ENCODE measurements around the gene RAMP1.

DNA sequence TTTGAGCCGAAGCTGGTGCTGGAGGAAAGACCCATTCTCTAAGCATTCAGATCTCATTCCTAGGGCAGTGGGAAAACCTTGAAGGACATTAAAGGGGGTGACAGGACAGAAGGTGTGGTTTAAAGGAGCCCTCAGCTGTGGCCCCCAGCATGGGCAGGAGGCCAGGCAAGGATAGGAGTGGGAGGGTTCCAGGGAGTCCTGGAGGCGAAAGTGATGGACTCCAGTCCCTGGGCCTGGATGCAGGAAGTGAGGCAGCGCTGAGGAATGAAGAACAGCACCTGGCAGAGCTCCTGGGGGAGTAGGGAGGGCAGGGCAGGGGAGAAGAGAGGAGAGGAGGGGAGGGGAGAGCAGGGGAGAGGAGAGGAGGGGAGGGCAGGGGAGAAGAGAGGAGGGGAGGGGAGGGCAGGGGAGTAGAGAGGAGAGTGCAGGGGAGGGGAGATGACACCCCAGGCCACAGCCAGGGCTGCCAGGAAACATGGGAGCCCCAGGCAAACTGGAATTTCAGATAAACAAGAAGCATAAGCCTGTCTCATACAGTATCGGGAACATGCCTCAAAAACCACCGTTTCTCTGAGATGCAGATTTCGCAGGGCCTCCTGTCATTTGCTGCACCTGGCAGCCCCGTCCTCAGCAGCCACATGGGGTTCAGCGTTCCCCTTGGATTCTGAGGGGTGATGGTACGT lies 5.7 kb downstream of the RAMP1 start:
- TF ChIP-seq CTCF (IDR thresholded peaks at IDR 0.05; ENCODE audit: low read depth, low read length, missing input control), result no peak
- no peak for TF ChIP-seq YY1 (IDR thresholded peaks at IDR 0.05)
- TF ChIP-seq, protein P1, sequence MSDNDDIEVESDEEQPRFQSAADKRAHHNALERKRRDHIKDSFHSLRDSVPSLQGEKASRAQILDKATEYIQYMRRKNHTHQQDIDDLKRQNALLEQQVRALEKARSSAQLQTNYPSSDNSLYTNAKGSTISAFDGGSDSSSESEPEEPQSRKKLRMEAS (IDR thresholded peaks at IDR 0.05), result no peak
- TF ChIP-seq SP1 (IDR thresholded peaks at IDR 0.05), result no peak
- no peak for TF ChIP-seq REST (IDR thresholded peaks at IDR 0.05)
- TF ChIP-seq RAD21 (IDR thresholded peaks at IDR 0.05), result no peak
- TF ChIP-seq JUND (IDR thresholded peaks at IDR 0.05), result no peak
- TF ChIP-seq FOXA1 (IDR thresholded peaks at IDR 0.05), result no peak
- TF ChIP-seq HNF4G (IDR thresholded peaks at IDR 0.05), result no peak

All from liver (tissue), 3 donors.